GM12891 (cell line): Measurements from ENCODE around the gene NUMB.

Experiments
- PAX5 ChIP-seq: IDR thresholded peaks from 2 replicates; pipeline ENCODE4 v1.6.1; 2011; ENCODE audit warnings: low read length, moderate library complexity, mild to moderate bottlenecking; ENCODE audit not compliant: insufficient read depth, severe bottlenecking
- POLR2A ChIP-seq: IDR thresholded peaks from 2 replicates; pipeline ENCODE4 v1.6.1; 2011; ENCODE audit warnings: low read depth, low read length, control low read depth
- POLR2AphosphoS5 ChIP-seq: IDR thresholded peaks from 2 replicates; pipeline ENCODE4 v1.6.1; 2011; ENCODE audit warnings: low read depth, low read length, control low read depth
- TAF1 ChIP-seq: IDR thresholded peaks from 2 replicates; pipeline ENCODE4 v1.6.1; 2011; ENCODE audit warnings: low read depth, low read length, control low read depth

- TF ChIP-seq POLR2A (no peak), POLR2AphosphoS5 (no peak), TAF1 (no peak), PAX5 (no peak)
Measured at GRCh38 chr14:73402579-73402978, 55.8 kb downstream of the NUMB start.
